ENCODE results near the gene STX10.

Gene STX10

DNA sequence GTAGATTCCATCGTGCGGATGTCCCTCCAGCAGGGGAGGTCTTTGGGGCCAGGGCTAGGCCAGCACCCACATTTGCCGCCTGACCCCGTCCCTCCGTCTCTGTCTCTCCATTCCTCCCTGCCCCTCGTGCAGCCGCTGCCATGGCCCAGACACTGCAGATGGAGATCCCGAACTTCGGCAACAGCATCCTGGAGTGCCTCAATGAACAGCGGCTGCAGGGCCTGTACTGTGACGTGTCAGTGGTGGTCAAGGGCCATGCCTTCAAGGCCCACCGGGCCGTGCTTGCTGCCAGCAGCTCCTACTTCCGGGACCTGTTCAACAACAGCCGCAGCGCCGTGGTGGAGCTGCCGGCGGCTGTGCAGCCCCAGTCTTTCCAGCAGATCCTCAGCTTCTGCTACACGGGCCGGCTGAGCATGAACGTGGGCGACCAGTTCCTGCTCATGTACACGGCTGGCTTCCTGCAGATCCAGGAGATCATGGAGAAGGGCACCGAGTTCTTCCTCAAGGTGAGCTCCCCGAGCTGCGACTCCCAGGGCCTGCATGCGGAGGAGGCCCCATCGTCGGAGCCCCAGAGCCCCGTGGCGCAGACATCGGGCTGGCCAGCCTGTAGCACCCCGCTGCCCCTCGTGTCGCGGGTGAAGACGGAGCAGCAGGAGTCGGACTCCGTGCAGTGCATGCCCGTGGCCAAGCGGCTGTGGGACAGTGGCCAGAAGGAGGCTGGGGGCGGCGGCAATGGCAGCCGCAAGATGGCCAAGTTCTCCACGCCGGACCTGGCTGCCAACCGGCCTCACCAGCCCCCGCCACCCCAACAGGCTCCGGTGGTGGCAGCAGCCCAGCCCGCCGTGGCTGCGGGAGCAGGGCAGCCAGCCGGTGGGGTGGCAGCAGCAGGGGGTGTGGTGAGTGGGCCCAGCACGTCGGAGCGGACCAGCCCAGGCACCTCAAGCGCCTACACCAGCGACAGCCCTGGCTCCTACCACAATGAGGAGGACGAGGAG is 14.8 kb downstream of the STX10 start:
- DNase-seq: no peak
- Mint-ChIP-seq H3K4me1 (peaks cover 33% of the 10 kb centered on the region), H3K27ac (no peak overlapping the region), H3K27me3 (no peaks in the 10 kb centered on the region), H3K4me3 (no peak overlapping the region), H3K9me3 (no peaks in the 10 kb centered on the region)
- no peak for ATAC-seq

DNA sequence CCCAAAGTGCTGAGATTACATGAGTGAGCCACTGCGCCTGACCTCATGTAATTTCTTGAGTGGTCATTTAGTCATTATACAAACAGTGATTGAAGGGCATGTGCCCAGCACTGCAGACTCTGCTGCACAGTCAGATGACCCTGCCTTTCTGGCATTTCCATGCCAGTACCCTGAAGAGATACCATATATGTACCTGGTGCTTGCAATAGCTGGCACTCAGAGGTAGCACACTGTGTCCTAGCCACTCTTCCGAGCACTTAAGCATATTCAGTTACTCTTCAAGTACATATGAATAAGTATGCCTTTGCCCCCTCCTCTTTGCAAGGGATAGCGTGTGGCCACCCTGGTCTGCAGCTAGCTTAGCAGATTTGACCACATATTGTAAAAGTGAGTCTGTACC is 15.5 kb downstream of the STX10 start:
- Mint-ChIP-seq H3K27me3 (no peaks in the 10 kb centered on the region), H3K27ac (peak overlapping the region; percentile 61 to 77), H3K9me3 (no peaks in the 10 kb centered on the region), H3K4me1 (peaks cover 33% of the 10 kb centered on the region), H3K4me3 (no peak overlapping the region)
- DNase-seq: no peak
- no peak for ATAC-seq

DNA sequence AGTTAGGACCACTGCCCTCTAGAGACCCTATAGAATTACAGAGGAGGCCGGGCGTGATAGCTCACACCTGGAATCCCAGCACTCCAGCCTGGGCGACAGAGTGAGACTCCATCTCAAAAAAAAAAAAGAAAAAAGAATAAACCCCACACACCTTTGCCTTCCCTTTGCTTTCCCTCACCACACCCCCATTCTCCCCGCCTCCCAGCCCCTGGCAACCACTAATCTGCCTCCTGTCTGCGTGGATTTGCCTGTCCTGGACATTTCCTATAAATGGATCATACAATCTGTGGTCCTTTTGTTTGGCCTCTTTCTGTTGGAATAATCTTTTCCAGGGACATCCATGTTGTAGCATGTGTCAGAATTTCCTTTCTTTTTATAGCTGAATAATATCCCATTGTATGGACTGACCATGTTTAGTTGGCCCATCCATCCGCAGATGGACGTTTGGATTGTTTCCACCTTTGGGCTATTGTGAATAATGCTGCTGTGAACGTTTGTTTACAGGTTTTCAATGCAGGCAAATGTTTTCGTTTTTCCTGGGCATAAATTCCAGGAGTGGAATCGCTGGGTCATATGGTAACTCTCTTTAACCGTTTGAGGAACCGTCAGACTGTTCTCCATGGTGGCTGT is 16.8 kb downstream of the STX10 start:
- H3K9me3 Mint-ChIP-seq: no peaks in the 10 kb centered on the region
- no peak for ATAC-seq
- H3K27me3 Mint-ChIP-seq: no peaks in the 10 kb centered on the region
- peaks cover 38% of the 10 kb centered on the region for H3K4me1 Mint-ChIP-seq
- DNase-seq: no peak
- H3K4me3 Mint-ChIP-seq: no peak overlapping the region
- H3K27ac Mint-ChIP-seq: peak overlapping the region in 1 of 2 donors; percentile 48

DNA sequence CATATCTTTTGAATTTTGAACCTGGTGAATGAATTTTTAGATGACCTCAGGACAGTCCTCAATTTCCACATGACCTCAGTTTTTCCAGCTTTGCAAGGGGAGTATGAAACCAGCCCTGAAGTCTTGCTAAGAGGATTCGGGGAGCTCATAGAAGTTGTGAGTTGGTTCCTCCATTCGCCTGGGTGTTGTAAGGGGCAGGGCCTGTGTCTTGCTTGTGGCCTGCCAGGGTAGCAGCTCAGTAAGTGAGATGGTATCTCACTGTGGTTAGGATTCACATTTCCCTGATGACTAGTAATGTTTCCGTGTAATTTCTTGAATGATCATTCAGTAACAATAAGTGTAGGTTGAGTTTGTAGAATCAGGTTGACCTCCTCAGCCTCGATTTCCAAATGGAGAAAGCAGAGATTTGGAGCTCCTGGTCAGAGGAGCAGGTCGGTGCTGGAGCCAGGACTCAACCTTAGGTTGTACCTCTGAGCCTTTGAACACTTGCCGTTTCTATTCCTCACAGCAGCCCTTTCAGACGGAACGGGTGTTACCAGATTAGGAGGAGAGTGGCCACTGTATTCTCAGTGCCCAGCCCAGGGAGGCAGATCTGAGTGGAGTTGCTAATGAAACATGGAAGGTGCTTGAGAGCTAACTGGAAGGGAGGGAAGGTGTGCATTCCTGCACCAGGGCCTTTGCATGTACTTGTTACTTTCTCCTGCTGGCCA is 17.5 kb downstream of the STX10 start:
- Mint-ChIP-seq H3K27ac (peak overlapping the region; percentile 59 to 97), H3K4me1 (peaks cover 43% of the 10 kb centered on the region), H3K4me3 (peak overlapping the region; percentile 52 to 66), H3K27me3 (no peaks in the 10 kb centered on the region), H3K9me3 (no peaks in the 10 kb centered on the region)
- DNase-seq (peak; percentile 28 to 68), ATAC-seq (peak; percentile 98)

DNA sequence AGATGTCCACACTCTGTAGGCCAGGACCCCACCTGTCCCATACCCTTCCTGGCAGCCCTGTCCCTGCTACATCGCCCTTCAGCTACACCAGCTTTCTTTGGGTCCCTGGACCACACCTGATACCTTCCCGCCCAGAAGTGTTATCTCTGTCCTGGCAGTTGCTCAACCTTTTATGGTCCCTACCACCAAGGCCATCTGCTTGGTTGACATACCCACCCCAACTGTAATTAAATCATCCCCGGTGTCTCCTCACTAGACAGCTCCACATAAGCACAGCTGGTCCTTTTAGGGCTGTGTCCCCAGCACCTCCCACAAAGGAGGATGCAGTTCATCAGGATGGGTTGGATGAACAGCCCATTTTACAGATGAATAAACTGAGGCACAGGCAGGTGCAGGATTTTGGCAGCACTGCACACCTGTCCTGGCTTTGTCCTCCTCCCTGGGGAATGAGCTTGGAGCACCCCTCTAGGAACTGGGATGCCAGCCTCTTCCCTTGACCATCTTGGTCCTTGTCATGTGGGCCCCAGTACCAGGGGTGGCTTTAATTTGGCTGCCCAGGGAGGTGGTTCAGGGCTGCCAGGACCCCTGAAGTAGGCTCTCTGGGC is 19.2 kb downstream of the STX10 start:
- Mint-ChIP-seq H3K27ac (peak overlapping the region in 1 of 2 donors; percentile 21), H3K4me1 (peaks cover 52% of the 10 kb centered on the region), H3K27me3 (no peaks in the 10 kb centered on the region), H3K4me3 (no peak overlapping the region), H3K9me3 (no peaks in the 10 kb centered on the region)
- DNase-seq: no peak
- ATAC-seq: no peak

DNA sequence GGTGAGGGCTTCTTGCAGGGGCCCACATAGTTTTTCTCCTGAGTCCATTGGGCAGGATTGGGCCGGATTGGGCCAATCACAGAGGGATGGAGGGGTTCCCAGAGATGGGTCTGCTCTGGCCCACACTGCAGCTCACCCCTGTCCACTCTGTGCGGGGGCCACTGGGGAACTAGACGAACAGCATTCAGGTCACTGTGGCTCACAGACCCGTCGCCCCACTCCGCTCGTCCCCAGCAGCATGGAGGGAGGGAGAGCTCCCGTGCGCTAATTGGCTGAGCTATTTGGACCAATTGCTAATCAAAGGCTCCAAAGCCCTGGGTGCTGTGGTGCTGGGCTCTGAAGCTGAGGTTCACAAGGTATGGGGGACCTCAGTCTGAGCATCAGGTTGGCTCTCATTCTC is 20.8 kb downstream of the STX10 start:
- DNase-seq: no peak
- H3K4me1 Mint-ChIP-seq: peaks cover 52% of the 10 kb centered on the region
- no peaks in the 10 kb centered on the region for H3K27me3 Mint-ChIP-seq
- H3K9me3 Mint-ChIP-seq: no peaks in the 10 kb centered on the region
- H3K27ac Mint-ChIP-seq: no peak overlapping the region
- no peak overlapping the region for H3K4me3 Mint-ChIP-seq
- no peak for ATAC-seq

DNA sequence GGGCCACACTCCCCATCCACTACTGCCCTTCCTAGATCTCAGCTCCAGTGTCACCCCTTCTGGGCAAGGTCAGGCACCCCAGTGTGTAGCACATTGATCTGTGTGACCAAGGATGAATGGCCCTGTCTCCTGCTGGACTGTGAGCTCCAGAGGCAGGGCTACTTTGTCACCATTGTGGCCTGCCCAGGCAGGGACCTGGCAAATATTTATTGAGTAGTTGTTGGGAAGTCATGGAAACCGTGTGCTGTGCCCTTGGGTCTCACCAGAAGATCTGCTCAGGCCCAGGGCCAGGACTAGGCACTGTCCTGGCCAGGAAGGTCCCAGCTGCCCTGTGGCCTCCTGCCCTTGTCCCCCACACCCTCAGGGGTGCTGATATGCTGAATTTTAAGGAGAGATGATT is 21.6 kb downstream of the STX10 start:
- no peak for DNase-seq
- no peak for ATAC-seq
- H3K27me3 Mint-ChIP-seq: no peaks in the 10 kb centered on the region
- no peak overlapping the region for H3K27ac Mint-ChIP-seq
- H3K4me1 Mint-ChIP-seq: peaks cover 54% of the 10 kb centered on the region
- no peaks in the 10 kb centered on the region for H3K9me3 Mint-ChIP-seq
- no peak overlapping the region for H3K4me3 Mint-ChIP-seq

DNA sequence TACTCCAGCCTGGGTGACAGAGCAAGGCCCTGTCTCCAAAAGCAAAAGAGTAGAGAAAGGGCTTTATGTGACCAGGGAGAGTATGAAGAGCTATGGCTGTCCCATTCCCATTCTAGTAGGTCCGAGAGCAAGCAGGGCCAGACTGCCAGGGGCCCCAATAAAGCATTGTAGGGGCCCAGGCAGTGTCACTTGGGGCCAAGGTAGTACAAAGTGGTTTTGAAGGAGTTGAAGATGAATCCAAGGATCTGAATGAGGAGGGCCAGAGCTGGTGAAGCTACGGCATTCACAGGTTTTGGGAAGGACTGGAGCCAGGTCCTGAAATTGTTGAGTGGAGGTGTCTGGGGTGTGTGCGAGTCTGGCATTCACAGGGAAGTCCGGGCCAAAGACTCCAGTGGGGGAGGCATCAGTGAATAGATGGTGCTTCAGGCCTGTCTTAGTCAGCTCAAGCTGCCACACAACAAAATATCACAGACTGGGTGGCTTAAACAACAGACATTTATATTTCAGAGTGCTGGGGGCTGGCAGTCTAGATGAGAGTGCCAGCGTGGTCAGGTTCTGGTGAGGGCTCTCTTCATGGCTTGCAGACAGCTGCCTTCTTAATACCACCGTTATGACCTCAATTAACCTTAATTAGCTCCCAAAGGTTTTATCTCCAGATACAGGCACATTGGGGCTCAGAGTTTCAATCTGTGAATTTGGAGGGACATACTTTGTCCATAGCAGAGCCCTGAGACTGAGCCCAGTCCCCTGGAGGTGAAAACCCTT is 22.2 kb downstream of the STX10 start:
- ATAC-seq (no peak), DNase-seq (no peak)
- H3K9me3 Mint-ChIP-seq: no peaks in the 10 kb centered on the region
- H3K27me3 Mint-ChIP-seq: no peaks in the 10 kb centered on the region
- peaks cover 54% of the 10 kb centered on the region for H3K4me1 Mint-ChIP-seq
- H3K4me3 Mint-ChIP-seq: no peak overlapping the region
- H3K27ac Mint-ChIP-seq: no peak overlapping the region

DNA sequence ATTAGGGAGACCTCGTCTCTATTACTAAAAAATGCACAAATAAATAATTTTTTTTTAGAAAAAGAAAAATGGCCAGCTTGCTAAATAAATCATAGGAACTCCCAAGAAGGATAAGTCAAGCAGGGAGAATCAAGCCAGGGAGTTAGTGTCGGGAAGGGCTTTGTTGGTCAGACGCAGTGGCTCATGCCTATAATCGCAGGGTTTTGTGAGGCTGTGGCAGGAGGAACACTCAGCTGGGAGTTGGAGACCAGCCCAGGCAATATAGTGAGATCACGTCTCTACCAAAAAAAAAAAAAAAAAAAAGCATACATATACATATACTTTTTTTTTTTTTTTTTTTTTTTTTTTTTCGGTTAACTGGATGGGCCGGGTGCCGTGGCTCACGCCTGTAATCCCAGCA is 23.1 kb downstream of the STX10 start:
- no peak for ATAC-seq
- no peak for DNase-seq
- peaks cover 54% of the 10 kb centered on the region for H3K4me1 Mint-ChIP-seq
- H3K27ac Mint-ChIP-seq: no peak overlapping the region
- H3K4me3 Mint-ChIP-seq: no peak overlapping the region
- H3K27me3 Mint-ChIP-seq: no peaks in the 10 kb centered on the region
- no peaks in the 10 kb centered on the region for H3K9me3 Mint-ChIP-seq

DNA sequence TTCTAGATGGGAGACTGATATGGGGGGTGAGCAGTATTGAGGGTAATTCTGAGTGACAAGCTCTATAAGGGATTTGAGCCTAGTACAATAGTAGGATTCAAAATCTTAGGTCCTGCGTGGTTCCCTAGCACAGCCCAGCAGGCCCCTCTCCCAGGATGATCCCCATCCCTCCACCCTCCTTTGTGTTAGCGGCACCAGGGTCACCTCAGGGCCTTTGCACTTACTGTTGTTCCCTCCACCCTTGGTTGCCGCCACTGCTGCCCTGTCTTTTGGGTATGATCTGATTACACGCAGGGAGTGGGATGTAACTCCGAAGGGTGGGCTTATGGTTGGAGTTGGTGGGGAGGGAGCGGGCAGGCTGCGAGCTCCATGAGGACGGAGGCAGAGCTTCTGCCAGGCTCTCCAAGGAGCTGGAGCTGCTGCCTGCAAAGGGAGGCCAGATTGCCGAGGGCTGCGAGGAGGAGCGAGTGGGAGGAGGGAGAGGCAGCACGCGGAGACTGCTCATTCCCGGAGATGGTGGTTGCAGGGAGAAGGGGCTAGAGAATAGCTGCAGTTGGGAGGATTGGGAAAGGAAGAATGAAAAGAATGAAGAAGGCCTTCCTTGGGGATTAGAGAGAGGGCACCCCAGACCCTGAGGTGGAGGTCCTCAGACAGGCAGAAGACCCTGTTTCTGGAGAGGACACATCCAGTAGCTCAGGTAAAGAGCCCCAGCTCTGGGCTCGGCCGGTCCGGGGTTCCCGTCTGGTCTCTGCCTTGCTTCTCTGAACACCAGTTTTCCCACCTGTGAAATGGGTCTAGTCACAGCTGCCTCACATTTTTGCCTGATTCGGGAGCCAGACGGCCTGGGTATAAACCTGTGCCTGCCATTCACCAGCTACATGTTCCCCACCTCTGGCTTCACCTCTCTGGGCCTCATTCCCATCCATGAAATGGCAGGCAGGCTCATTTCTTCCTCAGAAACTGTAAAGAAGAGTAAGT is 26.9 kb downstream of the STX10 start:
- Mint-ChIP-seq H3K9me3 (no peaks in the 10 kb centered on the region), H3K4me3 (no peak overlapping the region), H3K27me3 (no peaks in the 10 kb centered on the region), H3K4me1 (peaks cover 65% of the 10 kb centered on the region), H3K27ac (peak overlapping the region in 1 of 2 donors; percentile 52)
- ATAC-seq (no peak), DNase-seq (no peak)

DNA sequence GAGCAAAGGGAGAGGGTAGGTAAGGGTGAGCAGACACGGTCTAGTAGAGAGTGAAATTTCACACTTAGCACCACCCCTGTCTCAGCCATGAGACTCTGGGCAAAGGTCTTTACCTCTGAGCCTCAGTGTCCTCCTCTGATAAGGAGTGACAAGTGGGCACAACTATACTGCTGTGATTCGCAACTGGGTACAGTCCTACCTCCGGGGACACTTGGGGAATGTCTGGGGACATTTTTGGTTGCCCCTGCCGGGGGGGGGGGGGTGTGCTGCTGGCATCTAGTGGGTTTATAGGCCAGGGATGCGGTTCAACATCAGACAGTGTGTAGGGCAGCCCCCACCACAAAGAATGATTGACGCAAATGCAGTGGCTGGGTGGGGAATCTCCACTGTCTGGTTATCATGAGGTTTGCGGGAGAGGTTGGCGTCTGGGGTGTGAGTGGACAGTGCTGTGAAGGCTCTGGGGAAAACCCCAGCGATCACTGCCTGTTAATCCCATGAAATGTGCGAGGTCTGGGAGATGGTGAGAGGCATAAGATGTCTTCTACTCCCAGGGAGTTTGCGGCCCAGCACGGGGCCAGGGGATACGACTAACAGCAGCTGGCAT is 27.8 kb downstream of the STX10 start:
- no peak for ATAC-seq
- Mint-ChIP-seq H3K4me3 (no peak overlapping the region), H3K4me1 (peaks cover 58% of the 10 kb centered on the region), H3K27me3 (no peaks in the 10 kb centered on the region), H3K9me3 (no peaks in the 10 kb centered on the region), H3K27ac (peak overlapping the region in 1 of 2 donors; percentile 45)
- no peak for DNase-seq

DNA sequence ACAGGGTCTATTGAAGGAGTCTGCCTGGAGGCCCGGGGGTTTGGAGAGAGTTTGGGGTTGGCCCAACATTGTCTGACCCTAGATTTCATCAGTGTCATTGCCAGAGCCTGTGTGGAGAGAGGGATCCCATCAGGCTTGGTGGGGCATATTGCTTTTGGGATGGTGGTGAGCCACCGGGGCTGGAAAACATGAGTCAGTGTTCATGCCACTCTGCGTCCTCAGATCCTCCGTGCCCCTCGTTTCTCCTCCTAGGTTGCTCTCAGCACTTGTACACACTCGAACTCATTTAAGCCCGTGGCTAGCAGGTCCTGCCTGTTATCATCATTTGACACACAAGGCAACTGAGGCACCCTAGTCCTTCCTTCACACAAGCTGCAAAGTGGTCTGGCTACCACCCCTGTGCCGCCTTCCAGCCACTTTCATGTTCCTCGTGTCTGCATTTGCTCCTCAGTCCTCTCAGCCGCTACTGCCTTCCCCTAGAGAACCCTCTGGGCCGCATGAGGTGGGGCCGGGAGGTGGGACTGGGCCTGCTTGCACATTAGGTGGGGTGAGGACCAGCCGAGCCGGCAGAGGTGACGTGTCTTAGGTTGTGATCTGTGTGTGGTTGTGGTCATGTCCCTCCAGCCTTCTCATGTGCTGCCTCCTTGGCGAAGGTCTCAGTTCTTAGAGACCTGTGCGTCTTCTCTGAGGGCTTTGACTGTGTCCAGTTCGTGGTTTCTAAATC is 28.5 kb downstream of the STX10 start:
- no peaks in the 10 kb centered on the region for H3K9me3 Mint-ChIP-seq
- H3K27ac Mint-ChIP-seq: peak overlapping the region in 1 of 2 donors; percentile 45
- ATAC-seq: no peak
- DNase-seq: no peak
- peaks cover 55% of the 10 kb centered on the region for H3K4me1 Mint-ChIP-seq
- no peak overlapping the region for H3K4me3 Mint-ChIP-seq
- H3K27me3 Mint-ChIP-seq: no peaks in the 10 kb centered on the region

DNA sequence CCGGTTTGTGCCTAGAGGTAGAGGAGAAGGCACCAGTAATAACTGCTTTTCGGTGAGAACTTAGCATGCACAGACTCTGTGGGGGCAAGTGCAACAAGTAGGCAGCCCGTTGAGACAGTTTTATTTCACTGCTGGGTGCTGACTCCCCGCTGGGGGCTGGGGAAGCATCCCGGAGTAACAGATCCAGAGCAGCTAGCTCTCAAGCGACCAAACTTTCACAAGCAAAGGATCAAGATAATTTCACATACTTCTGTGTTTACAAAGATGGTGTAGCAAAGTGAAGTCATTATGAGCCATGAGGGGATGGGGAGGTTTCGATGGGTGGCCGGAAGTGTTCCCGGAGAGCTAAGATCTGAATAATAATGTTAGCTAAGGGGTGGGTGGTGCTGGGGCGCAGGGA is 29.4 kb downstream of the STX10 start:
- ATAC-seq: no peak
- Mint-ChIP-seq H3K27ac (no peak overlapping the region), H3K4me3 (peak overlapping the region in 1 of 2 donors; percentile 6), H3K27me3 (no peaks in the 10 kb centered on the region), H3K4me1 (peaks cover 52% of the 10 kb centered on the region), H3K9me3 (no peaks in the 10 kb centered on the region)
- no peak for DNase-seq

Data from stimulated activated naive CD8-positive, alpha-beta T cell treated with anti-CD3 and anti-CD28 coated beads, Interleukin-15, amount 100 ng/mL, for 72 hours (primary cell).